GM21367 (cell line): ENCODE measurements around the gene TMEM150A.
"Not testable (repeated sequence)": the region's sequence is repeated elsewhere in the genome, so short reads cannot be mapped to it uniquely, and the experiment has no call there.

Experiments
- ATAC-seq: cut with Tn5 transposase; IDR thresholded peaks from one replicate; pipeline ENCODE4 v1.9.1; 2021; ENCODE audit not compliant: unreplicated experiment

Gene TMEM150A

GRCh38 chr2:85613717-85614515, 11.4 kb upstream of the TMEM150A start:
- no peak for ATAC-seq

DNA sequence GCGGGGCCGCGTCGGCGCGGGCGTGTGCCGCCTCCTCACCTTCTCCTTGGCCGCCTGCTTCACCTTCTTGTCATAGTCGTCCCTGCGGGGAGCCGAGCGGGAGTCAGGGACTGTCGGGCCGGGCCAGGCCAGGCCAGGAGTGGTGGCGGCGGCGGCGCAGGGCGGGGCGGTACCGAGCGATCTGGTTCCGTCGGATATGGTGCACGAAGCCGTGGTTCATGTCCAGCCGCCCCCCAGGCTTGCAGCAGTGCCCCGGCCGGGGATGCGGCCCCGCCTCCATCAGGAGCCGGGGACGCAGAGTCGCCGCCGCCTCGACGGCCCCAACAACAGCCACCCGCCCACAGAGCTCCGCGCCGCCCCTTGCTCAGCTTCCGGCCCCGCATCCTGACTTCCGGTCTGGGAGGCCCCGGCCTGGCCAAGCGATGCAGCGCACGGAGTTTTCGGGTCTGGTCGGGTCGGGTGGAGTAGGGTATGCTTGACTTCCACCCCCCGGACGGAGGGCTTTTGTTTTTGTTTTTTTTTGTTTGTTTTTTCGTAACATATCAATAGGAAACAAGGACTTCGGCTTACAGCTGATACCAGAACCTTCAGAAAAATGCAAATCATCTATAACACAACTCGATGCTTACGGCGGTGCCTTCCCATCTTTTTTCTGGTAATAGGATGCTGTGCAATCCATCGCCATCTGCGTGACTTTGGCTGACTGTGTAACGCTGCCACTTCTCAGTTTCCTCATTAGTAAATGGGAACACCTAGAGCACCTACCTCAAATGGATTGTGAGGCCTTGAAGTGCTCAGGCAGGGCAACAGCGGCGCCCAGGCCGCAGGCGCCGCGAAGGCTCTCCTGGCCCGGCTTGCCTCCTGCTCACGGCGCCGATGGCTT, 9.4 kb upstream of the TMEM150A start, which contains the start of gene C2orf68:
Gene C2orf68, minus strand, starts transcription at position 362 of the 883 bp plus-strand sequence. Its CDS starts 82 bp downstream, at position 280.
- peak; percentile 66 for ATAC-seq

- no peak for ATAC-seq
Measured at GRCh38 chr2:85611217-85611704, 8.8 kb upstream of the TMEM150A start.

DNA sequence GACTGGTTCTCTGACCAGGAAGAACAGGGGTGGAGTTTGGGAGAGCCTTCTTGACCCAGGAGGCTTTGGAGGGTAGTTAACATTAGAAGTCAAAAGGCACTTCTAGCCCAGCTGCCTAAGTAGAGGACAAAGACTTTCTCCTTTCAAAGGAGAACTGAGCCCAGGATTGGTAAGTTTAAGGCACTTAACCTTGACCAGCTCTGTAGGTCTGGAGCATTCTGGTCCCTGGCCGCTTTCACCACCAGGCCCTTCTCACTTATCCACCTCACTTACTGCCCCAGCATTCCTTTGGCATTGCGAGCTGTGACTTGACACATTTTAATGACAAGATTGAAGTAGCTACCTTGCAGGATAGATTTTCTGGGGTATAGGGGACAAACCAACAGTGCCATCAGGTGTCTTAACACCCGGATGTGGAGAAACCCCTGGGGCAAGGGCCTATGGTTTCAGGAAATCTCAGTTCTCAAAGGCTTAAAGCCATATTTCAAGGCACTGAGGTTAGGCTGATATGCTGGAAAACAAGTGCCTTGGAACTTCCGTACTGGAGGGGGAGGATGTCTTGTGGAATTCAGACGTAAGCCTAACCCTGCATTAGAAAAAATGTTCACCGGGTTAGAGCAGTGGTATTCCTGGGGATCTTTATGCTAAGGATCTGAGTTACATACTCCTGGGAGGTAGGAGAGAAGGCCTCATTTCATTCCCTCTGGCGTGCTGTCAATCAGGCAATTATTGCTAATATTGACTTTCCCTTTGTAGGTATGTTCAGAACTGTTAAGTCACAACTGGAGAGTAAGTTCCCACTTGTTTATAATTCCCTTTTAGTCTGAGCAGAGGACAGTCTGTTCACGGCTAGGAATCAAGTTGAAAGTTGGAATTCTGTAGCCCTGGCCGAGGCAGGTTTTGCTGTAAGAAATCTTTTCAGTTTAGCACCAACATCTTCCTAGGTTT, 5.0 kb upstream of the TMEM150A start:
- no peak for ATAC-seq

- ATAC-seq = no peak
Measured at GRCh38 chr2:85606116-85606455, 3.6 kb upstream of the TMEM150A start.

GRCh38 chr2:85605406-85606115, 3.1 kb upstream of the TMEM150A start:
- no peak for ATAC-seq

- ATAC-seq = no peak
Measured at GRCh38 chr2:85604568-85605339, 2.3 kb upstream of the TMEM150A start.

GRCh38 chr2:85604133-85604444, 1.6 kb upstream of the TMEM150A start:
- ATAC-seq = not testable (repeated sequence)

DNA sequence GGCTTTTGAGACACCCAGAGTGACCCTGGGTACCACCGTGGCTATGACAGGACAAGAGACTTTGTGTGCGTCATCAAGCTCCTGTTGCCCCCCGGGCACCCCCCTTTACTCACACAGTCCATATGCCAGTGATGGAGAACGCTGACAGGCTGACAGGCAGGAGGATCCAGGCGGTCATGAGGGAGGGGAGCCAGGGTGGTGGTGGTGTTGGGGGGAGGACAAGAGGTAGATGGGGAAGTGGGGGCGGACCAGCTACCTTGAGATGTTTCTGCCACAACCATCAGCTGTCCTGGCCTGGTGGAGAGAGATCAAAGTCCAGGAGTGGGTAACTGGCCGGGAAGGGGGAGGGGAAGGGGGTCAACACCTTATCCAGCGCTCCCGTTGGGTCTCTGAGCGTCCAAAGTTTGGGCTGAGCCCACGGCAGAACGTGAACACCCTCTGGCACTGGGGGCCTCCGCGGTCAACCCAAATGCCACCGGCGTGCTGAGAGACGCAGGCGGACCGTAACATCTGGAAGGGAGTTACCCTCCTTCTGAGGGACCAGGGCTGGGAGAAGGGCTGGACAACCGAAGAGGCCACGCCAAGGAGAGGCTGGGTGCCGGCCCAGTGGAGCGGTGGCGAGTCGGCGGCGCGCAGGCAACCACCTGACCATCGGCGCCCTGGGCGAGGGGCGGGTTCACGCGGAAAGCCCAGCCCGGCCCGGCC, 575 bp downstream of the TMEM150A start:
- ATAC-seq = peak; percentile 19

DNA sequence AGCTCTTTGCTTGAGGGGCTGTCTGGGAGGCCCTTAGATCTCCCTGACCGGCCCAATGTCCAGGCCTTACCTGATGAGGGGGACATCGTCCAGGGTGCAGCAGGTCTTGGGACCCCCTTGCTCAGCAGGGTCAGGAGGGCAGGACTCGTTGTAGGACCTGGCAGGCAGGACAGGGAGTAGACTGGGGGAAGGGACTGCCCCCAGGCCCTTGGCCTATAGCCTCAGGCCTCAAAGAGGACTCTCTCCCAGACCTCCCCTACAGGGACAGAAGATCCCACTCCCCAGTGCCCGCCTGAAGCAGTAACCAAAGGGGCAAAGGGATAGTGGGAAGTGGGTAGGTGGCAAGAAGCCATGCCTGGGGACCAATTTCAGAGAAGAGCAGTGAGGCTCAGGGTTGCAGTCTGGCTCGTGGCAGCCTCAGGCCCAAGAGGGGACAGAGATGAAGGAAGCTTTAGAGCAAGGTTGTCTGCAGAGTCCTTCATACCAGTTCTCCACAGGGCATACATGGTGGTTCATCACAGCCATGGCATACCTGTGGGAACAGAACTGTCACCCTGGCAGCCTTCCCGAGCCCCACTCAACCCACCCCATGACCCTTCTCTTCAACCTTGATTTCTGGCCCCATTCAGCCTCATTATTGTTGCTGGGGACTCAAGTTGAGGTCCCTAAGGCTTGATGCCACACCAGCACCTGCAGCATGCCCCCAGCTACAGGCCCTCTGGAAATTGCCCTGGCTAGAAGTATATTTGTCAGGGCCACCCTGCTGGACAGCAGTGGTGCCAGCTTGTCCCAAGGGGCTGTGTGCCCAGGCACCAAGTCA, 1.3 kb downstream of the TMEM150A start:
- no peak for ATAC-seq

- ATAC-seq = no peak
Measured at GRCh38 chr2:85600235-85600575, 2.3 kb downstream of the TMEM150A start.

DNA sequence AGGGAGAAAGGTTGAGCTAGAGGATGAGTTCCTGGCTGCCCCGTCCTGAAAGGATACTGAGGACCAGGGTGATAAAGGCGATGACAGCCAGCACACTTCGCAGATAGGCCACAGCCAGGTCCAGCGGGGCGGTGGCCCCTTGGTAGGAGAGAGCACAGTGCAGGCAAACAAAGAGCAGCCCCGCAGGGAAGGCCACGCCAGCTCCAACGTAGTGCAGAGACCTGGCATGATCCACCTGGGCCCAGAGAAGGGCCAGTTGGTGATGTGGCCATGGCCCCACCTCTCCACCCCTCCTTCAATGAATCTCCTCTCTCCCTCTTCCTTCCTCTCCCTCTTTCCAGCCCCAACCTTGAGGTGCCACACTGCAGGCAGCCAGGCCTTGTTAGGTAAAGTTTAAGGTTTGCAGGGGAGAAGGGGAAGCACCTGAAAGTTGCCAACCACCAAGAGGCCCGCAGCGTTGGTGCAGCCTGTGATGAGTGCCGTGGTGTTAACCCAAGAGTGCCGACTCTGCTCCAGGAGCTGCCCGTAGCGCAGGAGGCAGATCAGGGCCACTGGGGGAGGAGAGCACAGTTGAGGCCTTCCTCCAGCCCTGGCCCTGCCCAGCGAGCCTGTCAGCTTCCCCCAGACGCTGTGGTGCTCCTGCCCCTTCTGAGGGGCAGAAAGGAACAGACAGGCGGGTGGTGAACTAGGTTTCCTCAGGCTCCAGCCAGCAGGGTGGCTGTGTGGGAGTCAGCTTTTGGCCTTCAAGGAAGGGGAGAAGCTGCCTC, 2.8 kb downstream of the TMEM150A start:
- no peak for ATAC-seq

DNA sequence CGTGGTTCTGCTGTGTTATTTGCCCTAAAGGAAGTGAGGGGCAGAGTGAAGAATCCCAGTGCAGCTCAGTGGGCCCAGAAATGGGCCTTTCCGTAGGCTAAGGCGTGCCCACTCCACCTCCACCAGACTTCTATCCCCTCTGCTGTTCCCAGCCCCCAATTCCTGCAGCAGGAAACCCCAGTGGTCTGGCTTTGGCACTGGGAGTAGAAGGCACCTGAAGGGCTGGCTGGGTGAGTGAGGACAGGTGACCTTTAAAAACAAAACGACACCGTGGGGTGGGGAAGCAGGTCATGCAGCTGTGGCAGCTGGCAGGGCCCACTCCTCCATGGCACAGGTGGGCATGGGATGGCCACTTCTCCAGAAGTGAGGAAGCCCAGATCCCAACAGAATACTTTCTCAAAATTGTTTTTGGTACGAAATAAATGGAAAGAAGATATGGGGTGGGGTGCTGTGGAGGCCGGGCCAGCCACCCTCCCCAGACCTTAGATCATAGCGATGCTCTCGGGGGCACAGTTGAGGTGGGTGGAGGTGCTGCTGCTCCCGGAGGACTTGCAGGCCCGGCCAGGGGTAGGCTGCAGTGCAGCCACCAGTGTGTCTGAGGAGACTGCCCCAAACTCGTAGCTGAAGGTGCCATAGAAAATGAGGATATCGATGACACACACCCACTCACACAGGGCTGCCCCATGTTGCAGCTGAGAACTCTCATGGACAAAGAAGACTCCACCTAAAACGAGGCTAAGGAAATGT, 3.7 kb downstream of the TMEM150A start:
- ATAC-seq = no peak

DNA sequence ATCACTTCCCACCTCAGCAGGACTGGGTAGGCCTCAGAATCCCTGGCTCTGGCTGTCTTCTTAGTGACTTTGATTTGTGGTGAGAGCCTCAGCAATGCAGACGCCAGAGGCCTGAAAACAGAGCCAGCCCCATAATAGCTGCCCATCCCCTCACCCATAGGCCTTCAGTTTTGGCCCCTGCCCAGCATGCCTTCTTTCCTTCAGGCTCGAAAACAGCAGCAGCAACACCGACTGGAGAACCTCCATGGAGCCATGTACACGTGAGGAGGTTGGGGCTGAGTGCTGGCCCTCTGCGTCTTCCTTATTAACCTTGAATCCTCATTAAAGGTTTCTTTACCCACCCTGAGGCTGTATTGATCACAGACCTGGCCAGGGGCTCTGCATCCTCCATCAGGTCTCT, 5.3 kb downstream of the TMEM150A start:
- no peak for ATAC-seq

DNA sequence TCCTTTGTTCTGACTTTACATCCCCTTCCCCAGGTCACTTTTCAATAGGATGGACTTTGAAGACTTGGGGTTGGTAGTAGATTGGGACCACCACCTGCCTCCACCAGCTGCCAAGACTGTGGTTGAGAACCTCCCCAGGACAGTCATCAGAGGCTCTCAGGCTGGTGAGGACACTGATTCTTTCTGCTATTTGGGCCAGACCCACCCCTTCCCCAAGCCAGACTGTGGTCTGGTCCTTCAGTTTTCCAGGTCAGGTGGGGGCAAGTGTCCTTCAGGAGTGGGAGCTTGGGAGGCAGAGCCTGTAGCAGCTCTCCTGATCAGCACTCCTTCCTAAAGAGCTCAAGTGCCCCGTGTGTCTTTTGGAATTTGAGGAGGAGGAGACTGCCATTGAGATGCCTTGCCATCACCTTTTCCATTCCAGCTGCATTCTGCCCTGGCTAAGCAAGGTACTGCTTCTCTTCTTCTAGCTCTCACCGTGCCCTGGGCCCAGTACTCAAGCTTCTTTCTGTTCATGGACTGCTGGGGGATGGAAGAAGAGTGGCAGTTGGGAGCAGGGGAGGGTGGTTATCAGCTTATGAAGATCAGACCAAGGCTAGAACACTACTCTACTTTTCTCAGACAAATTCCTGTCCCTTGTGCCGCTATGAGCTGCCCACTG, 5.9 kb downstream of the TMEM150A start:
- ATAC-seq = no peak

DNA sequence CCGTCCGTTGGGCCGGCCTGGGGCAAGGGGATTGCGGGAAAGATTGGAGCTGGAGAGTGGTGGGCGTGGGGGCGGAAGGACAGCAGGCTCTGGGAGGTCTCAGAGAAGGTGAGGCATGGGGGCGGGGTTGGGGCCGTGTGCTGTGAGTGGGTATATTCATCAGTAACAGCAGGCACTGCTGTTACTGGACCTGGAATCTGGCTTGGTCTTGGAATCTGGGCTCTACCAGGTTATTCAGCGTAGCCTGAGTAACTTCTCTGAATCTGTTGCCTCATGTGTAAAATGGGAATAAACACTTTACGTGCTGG, 6.5 kb downstream of the TMEM150A start:
- ATAC-seq = no peak
